Dendritic cell treated with granulocyte-macrophage colony-stimulating factor and Interleukin-4, amounts not matched to agents 40 ng/mL and 50 ng/mL, for 4 days (primary cell): ENCODE results near the gene AP1G2.

Experiments
- H3K27ac Mint-ChIP-seq: one replicate; pipeline ENCODE4 v1.8.0; 2022; ENCODE audit warnings: mild to moderate bottlenecking, mixed read lengths
- H3K27me3 Mint-ChIP-seq: one replicate; pipeline ENCODE4 v1.8.0; 2022; ENCODE audit warnings: mild to moderate bottlenecking, mixed read lengths
- H3K36me3 Mint-ChIP-seq: one replicate; pipeline ENCODE4 v1.8.0; 2022; ENCODE audit warnings: low read depth, mixed read lengths
- H3K4me1 Mint-ChIP-seq: one replicate; pipeline ENCODE4 v1.8.0; 2022; ENCODE audit warnings: low read depth, mixed read lengths
- H3K4me3 Mint-ChIP-seq: one replicate; pipeline ENCODE4 v1.8.0; 2022; ENCODE audit warnings: mild to moderate bottlenecking, moderate library complexity, mixed read lengths
- H3K9me3 Mint-ChIP-seq: one replicate; pipeline ENCODE4 v1.8.0; 2022; ENCODE audit warnings: mixed read lengths
- intact Hi-C: fragments of 100-400 bp; cut with micrococcal nuclease; formaldehyde crosslinking; loops from one replicate; pipeline ENCODE4 v1.15.0; 2022

AP1G2 gene

DNA sequence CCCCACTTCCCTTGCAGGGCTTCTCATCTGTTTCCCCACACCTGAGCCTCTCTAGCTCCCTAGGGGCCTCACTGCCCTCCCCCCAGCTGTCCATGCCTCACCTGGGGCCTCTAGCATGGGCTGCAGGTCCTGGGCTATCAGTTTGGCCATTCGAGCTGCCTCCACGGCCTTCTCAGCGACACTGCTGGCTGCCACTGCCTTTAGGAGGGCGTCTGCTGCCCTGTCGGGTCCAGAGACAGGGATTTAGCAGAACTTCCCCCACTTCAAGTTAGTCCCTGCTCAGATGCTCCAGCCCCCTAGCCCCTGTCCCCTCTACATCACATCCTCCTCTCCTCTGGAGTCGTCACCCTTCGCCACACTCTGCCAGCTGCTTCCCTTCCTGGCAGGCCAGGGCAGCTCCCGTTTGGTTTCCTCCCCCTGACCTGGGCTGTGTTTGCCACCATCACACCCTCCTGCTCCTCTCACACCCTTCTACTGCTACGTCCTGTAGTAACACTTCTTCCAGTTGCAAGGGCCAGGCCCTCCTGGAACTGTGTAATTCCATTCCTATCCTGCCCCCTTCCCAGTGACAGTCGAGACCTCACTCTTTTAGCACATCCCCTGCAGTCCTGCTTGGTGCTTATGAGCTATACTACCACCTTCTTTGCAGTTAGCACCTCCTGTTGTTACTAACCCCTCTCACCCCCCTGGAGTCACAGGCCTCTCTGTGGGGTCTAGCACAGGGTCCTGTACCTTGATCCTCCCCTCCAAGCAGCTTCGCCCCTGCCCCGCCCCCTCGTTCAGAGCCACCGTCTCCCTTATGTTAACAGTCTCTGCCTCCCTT lies 4.3 kb upstream of the AP1G2 start:
- intact Hi-C loops, result loop anchor here (5.0 kb wide), 1 partner anchor 520 kb away; the partner anchor contains the start of gene PCK2
- Mint-ChIP-seq H3K36me3 (peaks cover 7% of the 10 kb centered on the region), H3K4me3 (peak overlapping the region; percentile 58), H3K4me1 (peaks cover 74% of the 10 kb centered on the region), H3K27me3 (peaks cover 16% of the 10 kb centered on the region), H3K9me3 (no peaks in the 10 kb centered on the region), H3K27ac (peak overlapping the region; percentile 95)

DNA sequence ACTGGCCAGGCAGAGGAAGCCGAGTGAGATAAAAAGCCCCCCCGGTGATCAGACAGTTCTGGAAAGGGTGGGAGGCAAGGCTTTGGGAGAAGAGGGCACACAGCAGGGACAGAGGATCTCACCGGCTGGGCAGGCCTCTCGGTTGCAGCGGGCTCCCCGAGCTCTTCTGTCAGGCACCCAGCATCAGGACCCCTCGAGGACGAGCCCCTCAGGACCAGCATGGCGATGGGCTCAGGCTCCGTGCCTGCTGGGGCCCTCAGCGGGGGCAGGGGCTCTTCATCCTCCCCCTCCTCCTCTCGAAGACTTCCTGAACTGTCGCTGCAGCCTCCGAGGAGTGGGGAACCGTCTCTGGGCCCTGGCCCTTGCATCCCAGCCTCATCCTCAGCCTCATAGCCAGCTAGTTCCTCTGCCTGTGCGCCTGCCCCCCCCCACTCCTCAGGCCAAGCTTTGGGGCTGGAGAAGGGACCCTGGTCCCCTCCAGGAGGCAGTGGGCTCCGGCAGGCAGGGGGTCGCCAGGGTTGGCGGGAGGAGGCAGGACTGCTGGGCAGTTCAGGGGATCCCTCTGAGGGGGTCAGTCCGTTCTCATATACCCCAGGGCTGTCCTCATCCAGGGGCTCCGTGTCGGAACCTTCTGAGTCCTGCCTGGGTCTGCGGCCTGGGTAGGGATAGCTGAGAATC lies 3.4 kb upstream of the AP1G2 start:
- Mint-ChIP-seq H3K27ac (peak overlapping the region; percentile 95), H3K4me3 (no peak overlapping the region), H3K27me3 (peaks cover 8% of the 10 kb centered on the region), H3K4me1 (peaks cover 75% of the 10 kb centered on the region), H3K36me3 (peaks cover 14% of the 10 kb centered on the region), H3K9me3 (no peaks in the 10 kb centered on the region)
- intact Hi-C loops, result loop anchor here (5.0 kb wide), 1 partner anchor 521 kb away; the partner anchor contains the start of gene PCK2

DNA sequence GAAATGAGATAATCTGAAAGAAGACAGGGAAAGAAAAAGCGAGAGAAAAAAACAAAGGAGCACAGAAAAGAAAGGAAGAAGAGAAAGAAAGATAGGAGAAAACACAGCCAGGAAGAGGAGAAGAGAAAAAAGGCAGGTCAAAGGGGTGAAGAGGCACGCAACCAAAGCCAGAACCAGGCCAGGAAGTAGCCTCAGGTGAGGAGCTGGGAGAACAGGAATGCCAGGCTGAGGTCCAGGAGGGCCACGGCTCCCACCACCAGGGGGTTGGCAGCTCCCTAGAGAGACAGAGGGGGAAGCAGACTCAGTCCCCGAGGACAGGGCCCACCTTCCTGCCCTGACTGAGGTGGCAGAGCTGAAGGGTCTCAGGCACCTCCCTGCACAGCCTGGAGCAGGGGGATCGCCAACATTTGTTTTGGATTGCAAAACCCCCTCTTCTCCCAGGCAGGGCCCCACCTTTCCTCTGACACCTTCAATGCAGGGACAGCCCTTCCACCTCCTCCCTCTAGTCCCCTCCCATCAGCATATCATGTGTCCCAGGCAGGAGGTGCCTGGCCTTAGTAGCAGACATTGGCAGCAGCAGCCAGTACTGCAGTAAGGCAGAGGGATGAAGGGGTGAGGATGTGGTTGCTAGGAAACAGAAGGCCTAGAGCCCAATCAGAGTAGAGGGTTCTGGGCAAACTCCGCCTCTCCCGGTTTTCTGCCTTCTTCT lies 2.0 kb upstream of the AP1G2 start:
- H3K4me3 Mint-ChIP-seq, result no peak overlapping the region
- peak overlapping the region; percentile 92 for H3K27ac Mint-ChIP-seq
- no peaks in the 10 kb centered on the region for H3K27me3 Mint-ChIP-seq
- intact Hi-C loops, result loop anchor here (5.0 kb wide), 2 partner anchors 247 to 523 kb away; partner anchors contain the start of genes PABPN1 and PCK2
- H3K9me3 Mint-ChIP-seq, result no peaks in the 10 kb centered on the region
- H3K36me3 Mint-ChIP-seq, result peaks cover 27% of the 10 kb centered on the region
- H3K4me1 Mint-ChIP-seq, result peaks cover 88% of the 10 kb centered on the region

DNA sequence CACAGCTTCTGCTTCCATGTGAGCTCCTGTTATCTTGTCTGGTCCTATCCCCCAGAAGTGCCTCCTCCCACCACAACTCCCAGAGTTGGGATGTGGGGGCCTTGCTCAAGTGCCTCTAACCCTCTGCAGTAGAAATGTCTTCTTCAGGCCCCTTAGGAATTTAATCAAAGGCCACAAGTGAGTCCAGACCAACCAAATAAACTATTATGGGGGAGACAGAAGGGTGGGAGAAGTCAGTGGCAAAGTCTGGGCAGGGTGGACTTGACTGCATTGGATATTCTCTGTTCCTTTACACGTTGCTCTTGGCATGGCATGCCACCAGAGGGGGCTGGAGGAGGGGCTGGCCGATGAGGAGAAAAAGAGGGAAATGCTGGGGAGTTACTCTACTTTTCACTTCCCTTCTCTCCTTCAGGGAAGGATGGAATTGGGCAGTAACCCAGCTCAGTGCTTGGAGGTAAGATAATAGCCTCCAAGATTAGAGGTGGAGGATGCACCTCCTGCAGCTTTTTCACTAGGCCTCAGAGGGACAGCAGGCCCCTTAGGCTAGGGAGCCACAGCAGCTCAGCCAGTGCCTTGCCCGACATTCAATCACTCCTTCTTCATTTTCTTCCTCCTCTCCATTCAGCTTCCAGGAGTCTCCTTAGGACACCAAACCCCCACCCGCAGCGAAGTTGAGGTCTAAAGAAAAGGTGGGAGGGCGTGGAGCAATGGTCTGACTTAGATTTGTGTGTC lies 1.2 kb upstream of the AP1G2 start:
- Mint-ChIP-seq H3K9me3 (no peaks in the 10 kb centered on the region), H3K4me3 (peak overlapping the region; percentile 33), H3K27ac (peak overlapping the region; percentile 92), H3K36me3 (peaks cover 36% of the 10 kb centered on the region), H3K4me1 (peaks cover 93% of the 10 kb centered on the region), H3K27me3 (no peaks in the 10 kb centered on the region)
- intact Hi-C loops, result loop anchor here (5.0 kb wide), 1 partner anchor 246 kb away; the partner anchor contains the start of gene PABPN1

DNA sequence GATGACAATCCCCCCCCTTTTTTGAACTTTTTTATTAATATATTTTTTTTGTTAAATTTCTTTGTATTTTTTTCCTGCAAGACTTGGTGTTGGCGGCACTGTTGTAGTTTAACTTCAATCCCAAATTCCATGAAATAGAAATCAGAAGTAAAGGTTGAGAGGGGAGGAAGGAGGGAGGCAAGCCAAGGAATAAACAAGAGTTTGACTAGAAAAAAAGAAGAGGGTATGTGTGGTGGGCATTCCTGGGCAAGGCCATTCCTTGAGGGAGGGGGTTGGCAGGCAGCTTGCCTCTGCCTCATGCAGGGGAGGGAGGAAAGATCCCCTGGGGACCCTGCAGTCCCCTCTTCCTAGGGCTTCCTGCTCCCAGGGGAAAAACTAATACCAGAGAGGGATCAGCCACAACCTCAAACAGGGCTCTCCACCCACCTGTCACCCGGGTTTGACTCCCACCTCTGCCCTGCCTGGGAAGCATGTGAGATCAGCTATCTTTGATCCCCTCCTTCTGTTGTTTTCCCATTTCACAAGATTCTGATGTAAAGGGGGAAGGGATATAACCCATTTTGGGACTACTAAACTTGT lies 519 bp upstream of the AP1G2 start:
- Mint-ChIP-seq H3K9me3 (no peaks in the 10 kb centered on the region), H3K4me1 (peaks cover 90% of the 10 kb centered on the region), H3K27me3 (no peaks in the 10 kb centered on the region), H3K4me3 (peak overlapping the region; percentile 33), H3K36me3 (peaks cover 42% of the 10 kb centered on the region), H3K27ac (peak overlapping the region; percentile 92)
- intact Hi-C loops, result loop anchor here (5.0 kb wide), 1 partner anchor 246 kb away; the partner anchor contains the start of gene PABPN1

DNA sequence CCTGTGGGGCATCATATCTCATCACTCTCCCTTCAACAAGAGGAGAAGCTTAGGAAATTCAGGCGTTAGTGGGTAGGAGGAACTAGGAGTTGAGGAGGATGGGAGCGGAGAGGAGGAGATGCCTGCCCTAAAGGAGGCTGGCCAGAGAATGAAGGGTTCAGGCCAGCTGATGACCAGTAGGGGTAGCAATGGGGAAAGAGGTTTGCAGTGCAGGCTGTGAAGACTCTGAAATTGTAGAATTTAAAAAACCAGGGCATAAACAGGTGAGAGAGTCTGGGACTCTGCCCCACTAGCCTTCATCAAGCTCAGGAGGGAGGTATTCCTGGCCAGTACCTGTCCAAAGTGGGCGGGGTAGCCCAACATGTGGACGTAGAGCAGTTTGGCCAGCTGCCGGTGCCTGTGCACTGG lies 809 bp downstream of the AP1G2 start:
- Mint-ChIP-seq H3K27ac (peak overlapping the region; percentile 92), H3K4me3 (peak overlapping the region; percentile 97), H3K27me3 (no peaks in the 10 kb centered on the region), H3K9me3 (no peaks in the 10 kb centered on the region), H3K4me1 (peaks cover 89% of the 10 kb centered on the region), H3K36me3 (peaks cover 56% of the 10 kb centered on the region)
- intact Hi-C loops, result loop anchor here (5.0 kb wide), 1 partner anchor 244 kb away; the partner anchor contains the start of gene PABPN1

DNA sequence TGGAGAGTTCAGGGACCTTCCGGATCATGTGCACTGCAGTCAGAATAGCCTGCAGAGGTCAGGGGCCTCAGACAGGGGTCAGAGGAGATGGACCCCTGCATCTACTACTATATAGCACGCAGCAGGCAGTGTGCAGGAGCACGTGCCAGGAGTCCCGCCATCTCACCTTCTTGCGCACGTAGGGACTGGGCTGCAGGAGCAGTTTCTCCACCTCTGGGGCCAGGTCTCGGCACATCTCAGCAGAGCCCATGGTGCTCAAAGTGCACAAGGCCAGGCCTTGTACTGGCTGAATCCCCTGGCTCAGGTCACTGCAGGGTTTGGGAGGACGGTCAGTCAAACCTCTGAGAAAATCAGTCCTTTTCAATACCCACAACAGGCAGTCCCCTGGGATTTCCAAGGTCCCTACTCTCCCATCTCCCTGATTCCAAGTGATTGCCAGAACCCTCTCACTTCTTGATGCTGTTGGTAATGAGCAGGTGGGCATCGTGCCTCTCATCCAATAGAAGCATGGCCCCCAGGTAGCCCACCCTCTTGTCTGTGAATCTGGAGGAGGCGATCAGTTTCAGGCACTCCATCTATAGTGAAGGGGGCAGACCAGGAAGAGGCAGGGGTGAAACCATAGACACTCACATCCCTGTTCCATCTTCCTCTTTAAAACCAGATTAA lies 1.3 kb downstream of the AP1G2 start:
- intact Hi-C loops, result loop anchor here (5.0 kb wide), 1 partner anchor 244 kb away; the partner anchor contains the start of gene PABPN1
- no peaks in the 10 kb centered on the region for H3K27me3 Mint-ChIP-seq
- peaks cover 61% of the 10 kb centered on the region for H3K36me3 Mint-ChIP-seq
- H3K9me3 Mint-ChIP-seq, result no peaks in the 10 kb centered on the region
- H3K27ac Mint-ChIP-seq, result peak overlapping the region; percentile 92
- H3K4me1 Mint-ChIP-seq, result peaks cover 89% of the 10 kb centered on the region
- H3K4me3 Mint-ChIP-seq, result peak overlapping the region; percentile 97

DNA sequence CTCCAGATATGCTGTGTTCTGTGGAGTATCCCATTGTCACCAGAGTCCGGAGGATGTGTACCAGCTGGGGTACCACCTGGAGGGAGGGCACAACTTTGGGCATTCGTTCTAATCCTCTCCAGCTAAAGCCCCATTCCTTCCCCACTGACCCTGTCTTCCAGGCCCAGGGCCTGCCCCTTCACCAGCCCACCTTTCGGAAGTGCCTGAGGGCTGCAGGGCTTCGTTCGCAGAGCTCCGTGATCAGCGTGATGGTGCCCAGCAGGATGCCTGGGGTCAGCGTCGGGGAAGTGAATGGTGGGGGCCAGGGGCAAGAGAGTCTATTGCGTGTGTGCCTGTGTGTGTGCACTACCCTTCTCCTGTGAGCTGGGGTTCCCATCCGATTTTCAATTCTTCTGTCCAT lies 2.0 kb downstream of the AP1G2 start:
- intact Hi-C loops, result loop anchor here (5.0 kb wide), 1 partner anchor 243 kb away; the partner anchor contains the start of gene PABPN1
- Mint-ChIP-seq H3K9me3 (no peaks in the 10 kb centered on the region), H3K27ac (no peak overlapping the region), H3K36me3 (peaks cover 67% of the 10 kb centered on the region), H3K27me3 (no peaks in the 10 kb centered on the region), H3K4me1 (peaks cover 87% of the 10 kb centered on the region), H3K4me3 (no peak overlapping the region)

DNA sequence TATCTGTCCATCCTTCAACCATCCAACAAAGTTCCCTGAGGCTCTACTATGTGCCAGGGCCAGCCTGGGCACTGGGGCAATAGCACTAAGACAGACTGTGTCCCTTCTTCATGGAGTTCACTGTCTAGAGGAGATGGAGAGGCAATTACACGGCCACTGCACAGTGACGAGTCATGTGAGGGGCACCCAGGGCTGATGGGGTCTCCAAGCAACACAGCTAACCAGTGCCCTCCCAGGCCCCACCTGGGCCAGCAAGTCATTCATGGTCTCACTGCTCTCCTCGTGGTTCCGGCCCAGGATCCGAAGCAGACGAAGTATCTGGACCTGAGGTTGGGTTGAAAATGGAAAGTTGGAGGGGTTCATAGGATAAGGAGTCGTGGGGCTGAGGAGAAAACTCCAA lies 2.7 kb downstream of the AP1G2 start:
- H3K4me3 Mint-ChIP-seq, result no peak overlapping the region
- intact Hi-C loops, result loop anchor here (5.0 kb wide), 1 partner anchor 243 kb away; the partner anchor contains the start of gene PABPN1
- H3K27ac Mint-ChIP-seq, result no peak overlapping the region
- H3K27me3 Mint-ChIP-seq, result no peaks in the 10 kb centered on the region
- no peaks in the 10 kb centered on the region for H3K9me3 Mint-ChIP-seq
- peaks cover 90% of the 10 kb centered on the region for H3K4me1 Mint-ChIP-seq
- H3K36me3 Mint-ChIP-seq, result peaks cover 75% of the 10 kb centered on the region

DNA sequence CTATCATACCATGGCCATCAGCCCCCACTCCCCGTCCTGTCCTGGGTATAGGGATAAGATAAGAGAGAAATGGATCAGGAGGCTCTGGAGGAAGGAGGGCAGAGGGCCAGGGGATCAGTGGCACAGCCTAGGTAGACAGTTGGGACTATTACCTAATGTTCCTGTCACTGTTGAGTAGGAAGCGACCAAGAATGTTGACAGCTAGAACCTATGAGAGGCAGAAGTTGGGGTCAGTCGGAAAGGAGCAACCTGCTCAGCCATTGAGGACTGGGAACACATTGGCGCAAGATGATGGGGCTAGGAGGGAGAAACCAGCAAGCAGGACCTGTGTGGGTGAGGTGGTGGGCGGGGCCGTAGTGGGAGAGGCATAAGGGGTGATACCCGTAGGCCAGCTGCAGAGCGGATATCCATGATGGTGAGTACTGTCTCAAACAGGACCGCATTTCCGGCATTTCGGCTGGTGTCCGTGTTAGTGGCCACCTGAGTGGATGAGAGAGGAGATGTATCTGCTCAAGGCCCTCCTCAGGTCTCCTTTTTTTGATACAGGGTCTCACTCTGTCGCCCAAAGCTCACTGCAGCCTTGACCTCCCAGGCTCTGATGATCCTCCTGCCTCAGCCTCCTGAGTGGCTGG lies 3.3 kb downstream of the AP1G2 start:
- Mint-ChIP-seq H3K36me3 (peaks cover 80% of the 10 kb centered on the region), H3K27me3 (no peaks in the 10 kb centered on the region), H3K4me3 (no peak overlapping the region), H3K9me3 (no peaks in the 10 kb centered on the region), H3K4me1 (peaks cover 85% of the 10 kb centered on the region), H3K27ac (no peak overlapping the region)
- intact Hi-C loops, result no loop called here

DNA sequence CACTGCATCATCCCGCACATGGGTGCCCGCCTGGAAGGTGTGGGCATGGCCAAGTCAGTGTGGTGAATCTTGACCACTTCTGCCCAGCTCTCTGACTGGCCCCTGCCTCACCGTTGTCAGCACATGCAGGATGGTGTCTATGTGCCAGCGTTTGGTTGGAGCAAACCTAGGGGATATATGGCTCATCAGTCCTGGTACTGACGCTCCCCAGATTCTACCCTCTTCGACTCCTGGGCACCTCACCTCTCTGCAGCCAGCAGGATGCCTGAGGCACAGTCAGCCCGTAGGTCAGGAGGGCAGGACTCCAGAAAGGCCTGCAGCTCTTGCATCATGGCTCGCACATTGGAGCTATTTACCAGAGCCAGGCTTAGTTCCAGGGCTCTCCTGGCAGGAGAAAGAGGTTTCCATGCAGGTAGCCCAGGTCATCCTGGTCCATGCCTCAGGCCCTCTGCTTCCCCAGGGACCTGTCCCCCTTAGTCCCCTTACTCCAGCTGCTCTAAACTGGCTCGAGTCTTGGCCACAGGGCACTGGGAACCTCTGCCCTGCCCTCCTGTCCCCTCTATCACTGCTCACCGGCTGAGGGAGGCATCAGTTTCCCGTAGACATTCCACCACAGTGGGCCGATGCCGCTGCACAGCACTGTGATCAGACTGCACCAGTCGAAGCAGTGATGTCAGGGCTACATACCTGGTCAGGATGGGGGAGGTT lies 4.0 kb downstream of the AP1G2 start:
- no peak overlapping the region for H3K4me3 Mint-ChIP-seq
- H3K4me1 Mint-ChIP-seq, result peaks cover 83% of the 10 kb centered on the region
- intact Hi-C loops, result no loop called here
- no peaks in the 10 kb centered on the region for H3K27me3 Mint-ChIP-seq
- H3K9me3 Mint-ChIP-seq, result no peaks in the 10 kb centered on the region
- peaks cover 87% of the 10 kb centered on the region for H3K36me3 Mint-ChIP-seq
- no peak overlapping the region for H3K27ac Mint-ChIP-seq
